Left ventricle myocardium inferior (tissue), 1 donor: Measurements from ENCODE around the gene GIPC3. TPM values are rescaled to one million over a fixed set of nuclear protein-coding genes. Genes with fewer than 3 reads are reported as not detected.

ENCODE experiments used
- DNase-seq: peaks from one replicate; pipeline ENCODE4 v3.0.0-alpha.2; 2020
- H3K27ac ChIP-seq: fragments of 200-600 bp; replicated peaks from 2 replicates; pipeline ENCODE4 v1.8.0; 2021
- H3K27me3 ChIP-seq: fragments of 200-600 bp; 2 replicates; pipeline ENCODE4 v1.8.0; 2021; ENCODE audit warnings: low read depth
- H3K36me3 ChIP-seq: fragments of 200-600 bp; 2 replicates; pipeline ENCODE4 v1.8.0; 2021
- H3K4me1 ChIP-seq: fragments of 200-600 bp; 2 replicates; pipeline ENCODE4 v1.8.0; 2021
- H3K4me3 ChIP-seq: fragments of 200-600 bp; 2 replicates; pipeline ENCODE4 v1.8.0; 2021; ENCODE audit warnings: mild to moderate bottlenecking, moderate library complexity
- H3K9me3 ChIP-seq: fragments of 200-600 bp; replicated peaks from 2 replicates; pipeline ENCODE4 v1.8.0; 2021
- CTCF ChIP-seq: fragments of 200-600 bp; IDR thresholded peaks from 2 replicates; pipeline ENCODE4 v1.8.0; 2021; ENCODE audit warnings: antibody characterized with exemption, mild to moderate bottlenecking, borderline replicate concordance
- intact Hi-C: fragments of 100-400 bp; cut with micrococcal nuclease; formaldehyde crosslinking; loops from one replicate; pipeline ENCODE4 v1.11.0; 2022
- total RNA-seq: library from RNA; stranded (reverse); fragmentation: NEBNext Ultra II Directional; extraction: Animal tissue kit (Norgen Biotek cat#: 25700); gene quantifications from one replicate; pipeline ENCODE4 v1.2.1, GENCODE V29; 2021
- donor health status: DM: no; HTN: yes; CAD: no; lungs with severe emphysema.

The GIPC3 gene
- total RNA-seq, 1 donor from 2014 or later: 1.6 TPM

- H3K27ac ChIP-seq: peak overlapping the region; percentile 46
- no peak for TF ChIP-seq CTCF
- intact Hi-C loops: no loop called here
- H3K4me1 ChIP-seq: peaks cover 8% of the 10 kb centered on the region
- H3K27me3 ChIP-seq: no peaks in the 10 kb centered on the region
- no peak overlapping the region for H3K4me3 ChIP-seq
- no peaks in the 10 kb centered on the region for H3K9me3 ChIP-seq
- H3K36me3 ChIP-seq: peaks cover 43% of the 10 kb centered on the region
- DNase-seq: no peak
Observed at GRCh38 chr19:3537438-3538240, 47.6 kb upstream of the GIPC3 start.

GRCh38 chr19:3538258-3538929, 46.9 kb upstream of the GIPC3 start:
- Histone ChIP-seq H3K4me3 (no peak overlapping the region), H3K9me3 (no peaks in the 10 kb centered on the region), H3K36me3 (peaks cover 35% of the 10 kb centered on the region), H3K27ac (no peak overlapping the region), H3K4me1 (peaks cover 12% of the 10 kb centered on the region), H3K27me3 (no peaks in the 10 kb centered on the region)
- no peak for DNase-seq
- intact Hi-C loops: no loop called here
- no peak for TF ChIP-seq CTCF

- TF ChIP-seq CTCF: no peak
- H3K27ac ChIP-seq: no peak within 1 kb of the TSS
- DNase-seq: no peak
- no peaks in the 10 kb centered on the region for H3K9me3 ChIP-seq
- H3K36me3 ChIP-seq: peaks cover 31% of the 10 kb centered on the region
- H3K4me1 ChIP-seq: peaks cover 18% of the 10 kb centered on the region
- intact Hi-C loops: no loop called here
- H3K27me3 ChIP-seq: no peaks in the 10 kb centered on the region
- H3K4me3 ChIP-seq: no peak within 1 kb of the TSS
Observed at GRCh38 chr19:3538965-3539755, 46.1 kb upstream of the GIPC3 start, which contains the start of gene TEKTIP1. TEKTIP1 (plus strand) TSS chr19:3539174; CDS start chr19:3539178, 4 bp downstream.

GRCh38 chr19:3539756-3540118, 45.5 kb upstream of the GIPC3 start:
- Histone ChIP-seq H3K27ac (no peak overlapping the region), H3K36me3 (peaks cover 26% of the 10 kb centered on the region), H3K4me3 (no peak overlapping the region), H3K27me3 (no peaks in the 10 kb centered on the region), H3K4me1 (peaks cover 18% of the 10 kb centered on the region), H3K9me3 (no peaks in the 10 kb centered on the region)
- DNase-seq: no peak
- intact Hi-C loops: no loop called here
- no peak for TF ChIP-seq CTCF
